ENCODE data around the gene EXOSC6.
"Not testable (repeated sequence)": the region's sequence is repeated elsewhere in the genome, so short reads cannot be mapped to it uniquely, and the experiment has no call there.

EXOSC6 gene

DNA sequence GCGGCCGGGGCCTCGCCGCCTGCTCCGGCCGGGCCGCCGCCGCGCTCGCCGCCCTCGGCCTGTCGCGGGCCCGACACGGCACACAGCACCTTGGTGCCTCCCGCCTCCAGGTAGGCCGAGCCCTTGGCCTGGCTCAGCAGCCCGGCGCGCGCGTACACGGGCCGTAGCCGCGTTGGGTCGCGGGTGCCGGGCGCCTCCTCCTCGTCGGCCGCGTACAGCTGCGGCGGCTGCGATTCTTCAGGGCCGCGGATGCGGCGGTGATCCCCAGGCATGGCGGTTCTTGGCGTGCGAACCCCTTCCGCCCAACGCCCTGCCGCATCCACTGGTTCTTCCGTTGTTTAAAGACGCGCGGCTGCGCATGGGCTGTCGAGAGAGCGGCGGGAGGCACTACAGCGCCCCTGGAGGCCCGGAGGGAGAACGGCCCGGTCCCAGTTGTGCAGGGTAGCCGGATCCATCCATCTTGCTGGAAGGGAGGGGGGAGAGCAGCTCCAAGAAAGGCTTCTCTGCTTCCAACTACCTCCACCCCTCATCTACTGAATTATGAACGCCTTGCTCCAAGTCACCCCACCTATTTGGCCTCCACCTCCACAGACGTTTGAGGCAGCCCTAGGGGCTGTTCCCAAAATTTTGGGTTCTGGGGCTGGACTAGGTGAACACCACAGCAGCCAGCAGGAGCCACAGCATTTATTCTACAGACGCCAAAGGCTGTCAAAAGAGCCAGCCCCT is at the start of gene EXOSC6:
TSS of gene EXOSC6 (minus strand) at position 312 of the 726 bp plus-strand sequence. CDS start at position 272, 40 bp downstream.
- peak; percentile 93 for DNase-seq

GRCh38 chr16:70301121-70301520 is 49.4 kb upstream of the EXOSC6 start:
- DNase-seq, result no peak

GRCh38 chr16:70298988-70299938 is 47.5 kb upstream of the EXOSC6 start, which contains the start of gene DDX19B:
DDX19B (plus strand) TSS chr16:70299186; CDS start chr16:70299298, 112 bp downstream.
- peak; percentile 67 for DNase-seq

- no peak for DNase-seq
These were observed 43.9 kb upstream of the EXOSC6 start for GRCh38 chr16:70295634-70296033.

GRCh38 chr16:70294385-70295025 is 42.8 kb upstream of the EXOSC6 start:
- DNase-seq, result no peak

- DNase-seq, result not testable (repeated sequence)
These were observed 40.4 kb upstream of the EXOSC6 start for GRCh38 chr16:70292148-70292547.

DNA sequence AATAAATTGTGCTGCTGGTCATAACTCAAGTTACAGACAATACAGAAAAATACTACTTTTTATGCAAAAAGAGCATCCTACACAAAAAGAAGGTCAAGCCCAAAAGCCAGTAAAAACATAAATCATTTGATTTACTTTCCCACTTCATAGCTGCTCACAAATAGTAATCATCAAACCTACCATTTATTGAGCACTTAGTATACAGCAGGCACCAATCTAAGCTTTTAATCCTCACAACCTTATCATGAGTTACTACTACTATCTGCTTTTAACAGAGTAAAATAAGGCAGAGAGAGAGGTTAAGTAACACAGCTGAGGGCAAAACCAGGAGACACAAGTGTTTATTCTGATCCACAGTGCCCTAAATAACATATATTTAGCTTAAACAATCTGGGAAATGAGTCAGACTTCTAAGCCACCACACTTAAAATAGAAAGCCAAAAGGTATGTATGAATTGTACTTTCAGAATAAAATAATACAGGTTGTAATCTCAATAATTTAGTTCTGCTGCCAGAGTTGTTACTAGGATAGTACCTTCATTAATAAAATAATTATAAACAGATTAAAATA is 39.3 kb upstream of the EXOSC6 start:
- peak; percentile 13 for DNase-seq

DNA sequence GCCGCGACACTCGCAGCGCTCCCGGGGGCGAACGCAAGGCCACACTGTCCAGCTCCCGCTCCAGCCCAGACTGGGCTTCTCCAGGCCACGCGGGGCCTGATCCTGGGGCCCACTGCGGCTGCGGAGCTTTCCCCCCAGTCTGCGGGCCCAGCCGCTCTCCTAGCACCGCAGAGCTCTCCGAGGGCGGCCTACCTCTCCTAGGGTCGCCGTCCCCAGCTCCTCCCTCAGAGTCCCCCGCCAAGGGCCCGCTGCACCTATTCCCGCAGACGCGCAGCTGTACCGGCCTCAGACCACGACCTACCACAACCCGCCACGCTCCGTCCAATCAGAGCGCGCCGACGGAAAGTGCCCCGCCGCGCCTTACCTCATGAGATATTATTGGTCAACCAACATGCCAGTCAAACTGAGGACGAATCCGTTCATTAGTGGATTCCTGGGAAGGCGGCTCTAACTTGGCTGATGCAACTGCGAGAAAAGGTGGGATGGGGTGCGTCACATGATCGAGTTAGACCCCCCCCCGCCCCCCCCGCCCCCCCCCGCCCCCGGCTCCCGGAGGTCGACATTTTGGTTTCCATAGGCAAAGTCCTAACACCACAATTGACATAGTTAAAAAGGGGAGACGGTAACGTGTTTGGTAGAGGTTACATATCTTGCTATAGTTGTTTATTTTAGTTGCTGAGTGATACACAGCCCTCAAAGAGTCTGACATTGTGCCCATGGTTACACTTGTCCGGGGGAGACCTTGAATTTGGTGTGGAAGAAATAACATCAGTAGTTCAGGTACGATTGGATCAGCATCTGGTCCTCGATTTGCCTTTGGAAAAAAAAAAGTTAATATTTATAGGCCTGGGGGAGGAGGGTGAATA is 37.7 kb upstream of the EXOSC6 start, which contains the start of gene AARS1:
TSS of gene AARS1 (minus strand) at position 278 of the 866 bp plus-strand sequence. CDS start 6,743 bp downstream, outside the sequence.
- DNase-seq, result peak; percentile 100

DNA sequence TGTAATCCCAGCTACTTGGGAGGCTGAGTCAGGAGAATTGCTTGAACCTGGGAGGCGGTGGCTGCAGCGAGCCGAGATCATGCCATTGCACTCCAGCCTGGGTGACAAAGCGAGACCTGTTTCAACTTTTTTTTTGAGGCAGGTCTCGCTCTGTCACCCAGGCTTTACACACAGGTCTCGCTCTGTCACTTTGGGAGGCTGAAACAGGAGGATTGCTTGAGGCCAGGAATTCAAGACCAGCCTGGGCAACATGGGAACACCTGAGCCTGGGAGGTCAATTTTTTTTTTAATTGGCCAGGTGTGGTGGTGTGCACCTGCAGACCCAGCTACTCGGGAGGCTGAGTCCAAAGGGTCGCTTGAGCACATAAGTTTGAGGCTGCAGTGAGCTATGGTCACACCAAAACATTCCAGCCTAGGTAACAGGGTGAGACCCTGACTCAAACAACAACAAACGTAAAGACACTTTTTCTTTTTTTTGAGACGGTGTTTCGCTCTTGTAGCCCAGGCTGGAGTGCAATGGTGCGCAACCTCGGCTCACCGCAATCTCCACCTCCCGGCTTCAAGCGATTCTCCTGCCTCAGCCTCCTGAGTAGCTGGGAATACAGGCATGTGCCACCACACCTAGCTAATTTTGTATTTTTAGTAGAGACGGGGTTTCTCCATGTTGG is 35.7 kb upstream of the EXOSC6 start:
- not testable (repeated sequence) for DNase-seq

- DNase-seq, result no peak
These were observed 24.7 kb upstream of the EXOSC6 start for GRCh38 chr16:70276392-70276791.

DNA sequence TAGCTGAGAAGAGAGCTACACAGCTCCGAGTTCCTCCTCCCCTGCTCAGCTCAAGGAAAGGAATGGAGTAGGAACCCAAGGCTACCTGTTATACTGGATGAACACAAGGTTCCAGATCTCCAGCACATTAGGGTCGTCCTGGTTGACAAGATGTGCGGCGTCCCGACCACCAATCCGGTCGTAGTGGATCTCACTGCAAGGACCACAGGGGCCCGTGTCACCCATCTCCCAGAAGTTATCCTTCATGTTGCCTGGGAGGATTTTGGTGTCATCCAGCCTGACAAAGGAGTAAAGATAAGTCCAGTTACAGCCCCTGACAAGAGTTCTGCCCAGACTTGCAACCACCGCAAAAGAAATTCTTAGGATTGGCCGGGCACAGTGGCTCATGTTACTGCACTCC is 20.0 kb upstream of the EXOSC6 start:
- DNase-seq, result no peak

GRCh38 chr16:70270176-70270575 is 18.4 kb upstream of the EXOSC6 start:
- no peak for DNase-seq

DNA sequence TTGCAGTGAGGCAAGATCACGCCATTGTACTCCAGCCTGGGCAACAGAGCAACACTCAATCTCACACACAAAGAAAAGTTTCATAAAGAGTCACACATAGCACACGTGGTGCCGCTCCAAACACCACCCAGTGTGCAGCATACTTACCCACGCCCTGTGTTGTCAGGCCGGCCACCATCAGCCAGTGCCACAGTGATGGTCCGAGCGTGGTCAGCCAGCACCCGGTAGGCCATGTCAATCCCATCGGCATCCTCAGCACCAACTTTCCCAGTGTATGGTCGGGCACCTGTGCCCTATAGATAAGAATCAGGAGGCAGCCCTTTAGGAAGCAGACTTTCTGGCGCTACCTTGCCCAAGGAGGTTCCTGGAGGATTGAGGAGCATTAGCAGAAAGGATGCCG is 17.7 kb upstream of the EXOSC6 start:
- no peak for DNase-seq

DNA sequence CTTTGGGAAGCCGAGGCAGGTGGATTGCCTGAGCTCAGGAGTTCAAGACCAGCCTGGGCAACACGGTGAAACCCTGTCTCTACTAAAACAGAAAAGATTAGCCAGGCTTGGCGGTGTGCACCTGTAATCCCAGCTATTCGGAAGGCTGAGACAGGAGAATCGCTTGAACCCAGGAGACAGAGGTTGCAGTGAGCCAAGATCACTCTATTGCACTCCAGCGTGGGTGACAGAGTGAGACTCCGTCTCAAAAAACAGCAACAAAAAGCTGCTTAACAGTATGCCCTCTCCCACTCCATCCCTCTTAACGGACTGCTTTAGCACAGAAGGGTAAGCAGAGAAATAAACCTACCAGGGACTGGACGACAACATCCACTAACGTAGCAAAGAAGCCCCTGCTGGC is 16.2 kb upstream of the EXOSC6 start:
- not testable (repeated sequence) for DNase-seq

DNA sequence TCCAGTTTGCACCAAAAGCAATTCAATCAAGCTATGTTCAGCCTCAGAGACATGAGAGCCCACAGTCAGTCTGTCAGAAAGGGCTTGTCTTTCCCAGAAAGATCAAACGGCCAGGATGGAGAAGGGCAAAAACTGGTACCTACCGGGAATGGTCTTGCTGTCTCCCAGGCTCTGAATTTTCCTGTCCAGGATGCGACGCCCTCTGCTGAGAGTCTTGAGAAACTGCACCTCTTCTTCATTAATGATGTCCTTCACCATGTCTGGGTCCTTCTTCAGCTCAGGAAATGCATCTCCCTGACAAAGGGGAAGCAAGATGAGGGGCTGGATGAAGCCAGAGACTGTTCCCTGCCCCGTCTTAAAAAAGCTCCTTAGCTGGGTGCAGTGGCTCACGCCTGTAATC is 15.8 kb upstream of the EXOSC6 start:
- DNase-seq, result peak; percentile 34

DNA sequence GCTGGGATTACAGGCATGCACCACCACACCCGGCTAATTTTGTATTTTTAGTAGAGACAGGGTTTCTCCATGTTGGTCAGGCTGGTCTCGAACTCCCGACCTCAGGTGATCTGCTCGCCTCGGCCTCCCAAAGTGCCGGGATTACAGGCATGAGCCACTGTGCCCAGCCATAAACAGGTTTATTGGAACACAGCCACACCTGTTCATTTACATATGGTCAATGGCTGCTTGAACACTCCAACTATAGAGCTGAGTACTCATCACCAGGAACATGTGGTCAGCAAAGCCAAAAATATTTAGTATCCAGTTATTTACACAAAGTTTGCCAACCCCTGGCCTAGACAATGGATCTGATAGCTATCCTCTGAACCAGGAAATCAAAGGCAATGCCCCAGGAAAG is 8.2 kb upstream of the EXOSC6 start:
- not testable (repeated sequence) for DNase-seq

GRCh38 chr16:70258946-70259345 is 7.2 kb upstream of the EXOSC6 start:
- no peak for DNase-seq

DNA sequence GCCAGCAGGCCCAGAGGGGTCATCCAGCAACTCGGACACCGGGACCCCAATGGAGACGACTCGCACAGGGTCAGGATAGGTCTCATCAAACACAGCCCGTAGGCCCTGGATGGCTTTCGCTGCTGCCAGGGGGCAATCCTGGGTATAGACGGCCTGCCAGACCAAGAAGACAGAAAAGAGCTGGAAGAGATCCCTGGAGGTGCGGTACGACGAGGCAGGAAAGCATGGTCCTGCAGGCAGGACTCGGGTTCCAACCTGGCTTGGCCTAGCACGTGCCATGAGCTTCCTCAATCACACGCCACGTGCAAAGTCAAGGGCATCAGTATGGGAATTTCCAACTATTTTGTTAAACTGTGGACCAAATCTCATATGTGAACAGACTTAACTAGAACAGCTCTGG is 6.3 kb upstream of the EXOSC6 start:
- no peak for DNase-seq

GRCh38 chr16:70257391-70257790 is 5.7 kb upstream of the EXOSC6 start:
- no peak for DNase-seq

GRCh38 chr16:70255574-70255973 is 3.8 kb upstream of the EXOSC6 start:
- DNase-seq, result no peak

- DNase-seq, result no peak
These were observed 3.2 kb upstream of the EXOSC6 start for GRCh38 chr16:70254965-70255286.
